Measurements from ENCODE around the gene AIFM3. TPM values are rescaled to one million over a fixed set of nuclear protein-coding genes. Genes with fewer than 3 reads are reported as not detected.
"Not testable (repeated sequence)": the region's sequence is repeated elsewhere in the genome, so short reads cannot be mapped to it uniquely, and the experiment has no call there.

AIFM3 gene
- total RNA-seq, 5 donors from 2014 or later (not counting 1 experiment from before 2014, with no cell fraction given) = 0.33 to 1.7 (median 0.66) TPM

GRCh38 chr22:20927940-20928572 lies 39.0 kb upstream of the AIFM3 start:
- Histone ChIP-seq H3K4me3 (ENCODE audit: control insufficient read depth in 1 of 2, extremely low read depth in 1 of 2, low read length in 1 of 2) (no peak overlapping the region), H3K36me3 (ENCODE audit: control insufficient read depth in 2 of 2, extremely low read depth in 1 of 2, insufficient read depth in 1 of 2, low read length in 1 of 2) (peaks cover 0 to 5% of the 10 kb centered on the region in 2 donors), H3K27ac (ENCODE audit: low read length) (no peak overlapping the region), H3K27me3 (replicated peaks in 1 of 2; ENCODE audit: control insufficient read depth in 2 of 2, extremely low read depth in 1 of 2, insufficient read depth in 2 of 2, low read length in 1 of 2) (no peaks in the 10 kb centered on the region), H3K9me3 (no peaks in the 10 kb centered on the region), H3K4me1 (ENCODE audit: control insufficient read depth in 1 of 2, extremely low read depth in 1 of 2, insufficient read depth in 2 of 2, low read length in 2 of 2) (peaks cover 6 to 65% of the 10 kb centered on the region in 2 experiments)
- no CpG with 5 or more reads among the region's 4 CpGs for WGBS (ENCODE audit: insufficient coverage)
- no peaks in the 10 kb centered on the region for H3K9me3 Mint-ChIP-seq
- H3K27ac Mint-ChIP-seq = no peak overlapping the region
- H3K27me3 Mint-ChIP-seq = no peaks in the 10 kb centered on the region
- ATAC-seq (replicated peaks in 1 of 4) (no peak), DNase-seq (no peak)
- CTCF ChIA-PET = no interaction called here
- peaks cover 68 to 72% (median 69%) of the 10 kb centered on the region in 3 donors for H3K4me1 Mint-ChIP-seq
- POLR2A ChIA-PET = interaction anchor here (0.6 to 0.7 kb wide), 2 partner anchors 334 to 844 kb away, joined by 3 to 4 read pairs; no protein-coding TSS in a partner anchor
- peaks cover 23% of the 10 kb centered on the region for H3K36me3 Mint-ChIP-seq
- no peak overlapping the region for H3K4me3 Mint-ChIP-seq

GRCh38 chr22:20928573-20928967 lies 38.5 kb upstream of the AIFM3 start:
- no peaks in the 10 kb centered on the region for H3K27me3 Mint-ChIP-seq
- no peak for DNase-seq
- H3K4me1 Mint-ChIP-seq = peaks cover 68 to 70% (median 69%) of the 10 kb centered on the region in 3 donors
- H3K4me3 ChIP-seq (ENCODE audit: control insufficient read depth in 1 of 2, extremely low read depth in 1 of 2, low read length in 1 of 2) = no peak overlapping the region
- no peaks in the 10 kb centered on the region for H3K9me3 Mint-ChIP-seq
- H3K9me3 ChIP-seq = no peaks in the 10 kb centered on the region
- H3K27ac ChIP-seq (ENCODE audit: low read length) = no peak overlapping the region
- no peak overlapping the region for H3K4me3 Mint-ChIP-seq
- H3K36me3 Mint-ChIP-seq = peaks cover 23% of the 10 kb centered on the region
- ChIA-PET CTCF (no interaction called here), POLR2A (interaction anchor here in 1 of 2 donors (0.7 kb wide), 2 partner anchors 10 to 843 kb away, joined by 3 to 6 read pairs; no protein-coding TSS in a partner anchor)
- no peaks in the 10 kb centered on the region for H3K27me3 ChIP-seq (replicated peaks in 1 of 2; ENCODE audit: control insufficient read depth in 2 of 2, extremely low read depth in 1 of 2, insufficient read depth in 2 of 2, low read length in 1 of 2)
- no CpG with 5 or more reads among the region's 4 CpGs for WGBS (ENCODE audit: insufficient coverage)
- ATAC-seq (replicated peaks in 1 of 4) = no peak
- peaks cover 0 to 5% of the 10 kb centered on the region in 2 donors for H3K36me3 ChIP-seq (ENCODE audit: control insufficient read depth in 2 of 2, extremely low read depth in 1 of 2, insufficient read depth in 1 of 2, low read length in 1 of 2)
- no peak overlapping the region for H3K27ac Mint-ChIP-seq
- peaks cover 6 to 59% of the 10 kb centered on the region in 2 experiments for H3K4me1 ChIP-seq (ENCODE audit: control insufficient read depth in 1 of 2, extremely low read depth in 1 of 2, insufficient read depth in 2 of 2, low read length in 2 of 2)

- ATAC-seq (replicated peaks in 1 of 4) (no peak), DNase-seq (no peak)
- H3K27ac Mint-ChIP-seq = no peak overlapping the region
- H3K27ac ChIP-seq (ENCODE audit: low read length) = no peak overlapping the region
- H3K27me3 Mint-ChIP-seq = no peaks in the 10 kb centered on the region
- ChIA-PET CTCF (no interaction called here), POLR2A (no interaction called here)
- peaks cover 3 to 17% of the 10 kb centered on the region in 2 donors for H3K36me3 ChIP-seq (ENCODE audit: control insufficient read depth in 2 of 2, extremely low read depth in 1 of 2, insufficient read depth in 1 of 2, low read length in 1 of 2)
- WGBS (ENCODE audit: insufficient coverage) = no CpG with 5 or more reads among the region's 1 CpG
- peaks cover 69 to 71% (median 71%) of the 10 kb centered on the region in 3 donors for H3K4me1 Mint-ChIP-seq
- peaks cover 2 to 48% of the 10 kb centered on the region in 2 experiments for H3K4me1 ChIP-seq (ENCODE audit: control insufficient read depth in 1 of 2, extremely low read depth in 1 of 2, insufficient read depth in 2 of 2, low read length in 2 of 2)
- H3K27me3 ChIP-seq (replicated peaks in 1 of 2; ENCODE audit: control insufficient read depth in 2 of 2, extremely low read depth in 1 of 2, insufficient read depth in 2 of 2, low read length in 1 of 2) = no peaks in the 10 kb centered on the region
- peak overlapping the region in 1 of 3 donors; percentile 10 for H3K4me3 Mint-ChIP-seq
- H3K9me3 Mint-ChIP-seq = no peaks in the 10 kb centered on the region
- no peaks in the 10 kb centered on the region for H3K9me3 ChIP-seq
- H3K36me3 Mint-ChIP-seq = peaks cover 26% of the 10 kb centered on the region
- H3K4me3 ChIP-seq (ENCODE audit: control insufficient read depth in 1 of 2, extremely low read depth in 1 of 2, low read length in 1 of 2) = no peak overlapping the region
These were observed 37.1 kb upstream of the AIFM3 start for GRCh38 chr22:20930004-20930403.

- Histone ChIP-seq H3K36me3 (ENCODE audit: control insufficient read depth in 2 of 2, extremely low read depth in 1 of 2, insufficient read depth in 1 of 2, low read length in 1 of 2) (peaks cover 3 to 21% of the 10 kb centered on the region in 2 donors), H3K4me1 (ENCODE audit: control insufficient read depth in 1 of 2, extremely low read depth in 1 of 2, insufficient read depth in 2 of 2, low read length in 2 of 2) (peaks cover 2 to 48% of the 10 kb centered on the region in 2 experiments)
- H3K27ac ChIP-seq (ENCODE audit: low read length); H3K27me3 Mint-ChIP-seq; H3K4me3 Mint-ChIP-seq; CTCF ChIA-PET; H3K9me3 Mint-ChIP-seq; H3K27ac Mint-ChIP-seq; ATAC-seq (replicated peaks in 1 of 4); H3K4me3 ChIP-seq (ENCODE audit: control insufficient read depth in 1 of 2, extremely low read depth in 1 of 2, low read length in 1 of 2); DNase-seq; H3K9me3 ChIP-seq; H3K27me3 ChIP-seq (replicated peaks in 1 of 2; ENCODE audit: control insufficient read depth in 2 of 2, extremely low read depth in 1 of 2, insufficient read depth in 2 of 2, low read length in 1 of 2): not testable (repeated sequence)
- Mint-ChIP-seq H3K36me3 (peaks cover 25% of the 10 kb centered on the region), H3K4me1 (peaks cover 69 to 71% (median 71%) of the 10 kb centered on the region in 3 donors)
- no CpG with 5 or more reads among the region's 12 CpGs for WGBS (ENCODE audit: insufficient coverage)
- POLR2A ChIA-PET = interaction anchor here in 1 of 2 donors (0.5 kb wide), 1 partner anchor 770 kb away, joined by 4 read pairs; no protein-coding TSS in a partner anchor
These were observed 36.6 kb upstream of the AIFM3 start for GRCh38 chr22:20930435-20930834.

GRCh38 chr22:20931126-20931654 lies 35.9 kb upstream of the AIFM3 start:
- H3K36me3 Mint-ChIP-seq = peaks cover 24% of the 10 kb centered on the region
- H3K27ac Mint-ChIP-seq = no peak overlapping the region

GRCh38 chr22:20933910-20934309 lies 33.1 kb upstream of the AIFM3 start:
- Histone ChIP-seq H3K27ac (ENCODE audit: low read length) (no peak overlapping the region), H3K4me3 (ENCODE audit: control insufficient read depth in 1 of 2, extremely low read depth in 1 of 2, low read length in 1 of 2) (no peak overlapping the region), H3K9me3 (no peaks in the 10 kb centered on the region), H3K27me3 (replicated peaks in 1 of 2; ENCODE audit: control insufficient read depth in 2 of 2, extremely low read depth in 1 of 2, insufficient read depth in 2 of 2, low read length in 1 of 2) (no peaks in the 10 kb centered on the region), H3K4me1 (ENCODE audit: control insufficient read depth in 1 of 2, extremely low read depth in 1 of 2, insufficient read depth in 2 of 2, low read length in 2 of 2) (peaks cover 5 to 46% of the 10 kb centered on the region in 2 experiments), H3K36me3 (ENCODE audit: control insufficient read depth in 2 of 2, extremely low read depth in 1 of 2, insufficient read depth in 1 of 2, low read length in 1 of 2) (peaks cover 3 to 34% of the 10 kb centered on the region in 2 donors)
- POLR2A ChIA-PET = no interaction called here
- DNase-seq = no peak
- Mint-ChIP-seq H3K27me3 (no peaks in the 10 kb centered on the region), H3K27ac (no peak overlapping the region), H3K36me3 (peaks cover 29% of the 10 kb centered on the region), H3K4me1 (peaks cover 76 to 81% (median 80%) of the 10 kb centered on the region in 3 donors), H3K9me3 (no peaks in the 10 kb centered on the region), H3K4me3 (peak overlapping the region in 1 of 3 donors; percentile 11)
- no peak for ATAC-seq (replicated peaks in 1 of 4)
- WGBS (ENCODE audit: insufficient coverage) = 95% methylated on average over 5 of the region's 7 CpGs
- CTCF ChIA-PET = interaction anchor here in 1 of 2 donors (0.6 kb wide), 2 partner anchors 42 to 48 kb away, joined by 3 to 8 read pairs; no protein-coding TSS in a partner anchor

More at GRCh38 chr22:20931126-20931654, 35.9 kb upstream of the AIFM3 start:
- H3K4me3 Mint-ChIP-seq = no peak overlapping the region
- DNase-seq (no peak), ATAC-seq (replicated peaks in 1 of 4) (no peak)
- H3K9me3 Mint-ChIP-seq = no peaks in the 10 kb centered on the region
- no peaks in the 10 kb centered on the region for H3K27me3 Mint-ChIP-seq
- ChIA-PET POLR2A (interaction anchor here (0.5 to 0.7 kb wide), 2 partner anchors 481 to 769 kb away, joined by 4 read pairs; no protein-coding TSS in a partner anchor), CTCF (interaction anchor here in 1 of 2 donors (0.7 kb wide), 1 partner anchor 28 kb away, joined by 3 read pairs; no protein-coding TSS in a partner anchor)
- Histone ChIP-seq H3K9me3 (no peaks in the 10 kb centered on the region), H3K36me3 (ENCODE audit: control insufficient read depth in 2 of 2, extremely low read depth in 1 of 2, insufficient read depth in 1 of 2, low read length in 1 of 2) (peaks cover 3 to 28% of the 10 kb centered on the region in 2 donors), H3K4me1 (ENCODE audit: control insufficient read depth in 1 of 2, extremely low read depth in 1 of 2, insufficient read depth in 2 of 2, low read length in 2 of 2) (peaks cover 2 to 51% of the 10 kb centered on the region in 2 experiments), H3K27me3 (replicated peaks in 1 of 2; ENCODE audit: control insufficient read depth in 2 of 2, extremely low read depth in 1 of 2, insufficient read depth in 2 of 2, low read length in 1 of 2) (no peaks in the 10 kb centered on the region), H3K27ac (ENCODE audit: low read length) (no peak overlapping the region), H3K4me3 (ENCODE audit: control insufficient read depth in 1 of 2, extremely low read depth in 1 of 2, low read length in 1 of 2) (no peak overlapping the region)
- peaks cover 67 to 71% (median 69%) of the 10 kb centered on the region in 3 donors for H3K4me1 Mint-ChIP-seq
- no CpG with 5 or more reads among the region's 4 CpGs for WGBS (ENCODE audit: insufficient coverage)

Measured in T-cell (primary cell).